Stimulated activated CD8-positive, alpha-beta memory T cell treated with anti-CD3 and anti-CD28 coated beads, Interleukin-7, amount 100 ng/mL, for 24 hours (primary cell): ENCODE measurements around the gene BCAP31.

Experiments
- DNase-seq: peaks from one replicate; pipeline ENCODE4 v3.0.0-alpha.2; 2020; ENCODE audit warnings: low read depth

The BCAP31 gene

GRCh38 chrX:153674219-153674851 is 49.9 kb downstream of the BCAP31 start:
- DNase-seq: no peak

- no peak for DNase-seq
These were observed 50.6 kb downstream of the BCAP31 start, which contains the start of gene PNCK for GRCh38 chrX:153673428-153674218. Gene PNCK, minus strand, starts transcription at chrX:153673813. Its CDS starts 737 bp downstream, at chrX:153673076.

- no peak for DNase-seq
These were observed 51.4 kb downstream of the BCAP31 start for GRCh38 chrX:153672531-153673427.

DNA sequence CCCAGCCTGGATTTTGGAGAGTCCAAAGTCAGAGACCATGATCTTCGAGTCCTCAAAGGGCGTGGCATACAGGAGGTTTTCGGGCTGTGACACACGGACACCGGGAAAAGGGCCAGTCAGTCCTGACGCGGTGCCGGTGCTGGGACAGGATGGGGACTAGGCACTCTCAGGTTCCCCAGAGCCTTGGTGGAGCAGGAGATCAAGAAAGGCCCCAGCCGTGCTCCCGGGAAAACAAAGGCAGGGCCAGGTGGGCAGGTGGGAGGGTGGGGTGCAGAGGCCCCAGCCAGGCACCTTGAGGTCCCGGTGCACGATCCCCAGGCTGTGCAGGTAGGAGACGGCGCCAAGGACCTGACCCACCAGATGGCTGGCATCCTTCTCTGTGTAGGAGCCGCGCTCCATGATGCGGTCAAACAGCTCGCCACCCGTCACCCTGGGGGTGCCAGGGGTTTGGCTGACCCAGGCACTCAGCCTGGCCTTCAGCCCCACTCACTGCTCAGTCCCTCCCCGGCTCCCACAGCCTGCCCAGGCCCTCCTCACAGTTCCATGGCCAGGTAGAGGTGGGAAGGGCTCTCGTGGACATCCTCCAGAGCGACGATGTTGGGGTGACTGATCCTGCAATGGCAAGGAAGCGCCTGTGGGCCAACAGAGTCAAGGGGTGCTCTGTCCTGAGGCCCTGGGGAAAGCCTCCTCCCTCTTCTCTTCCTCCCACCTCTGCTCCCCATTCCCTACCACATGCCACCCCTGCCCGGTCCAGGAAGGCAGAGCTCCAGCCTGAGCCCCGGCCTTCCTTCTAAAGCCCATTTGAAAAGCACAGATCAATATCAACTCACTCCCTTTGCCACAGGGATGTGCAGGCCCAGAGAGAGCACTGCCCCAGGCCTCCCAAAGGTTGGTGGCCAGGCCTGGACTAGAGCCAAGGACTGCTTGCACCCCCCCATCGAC is 52.3 kb downstream of the BCAP31 start:
- no peak for DNase-seq

GRCh38 chrX:153670748-153671588 is 53.2 kb downstream of the BCAP31 start:
- no peak for DNase-seq

DNA sequence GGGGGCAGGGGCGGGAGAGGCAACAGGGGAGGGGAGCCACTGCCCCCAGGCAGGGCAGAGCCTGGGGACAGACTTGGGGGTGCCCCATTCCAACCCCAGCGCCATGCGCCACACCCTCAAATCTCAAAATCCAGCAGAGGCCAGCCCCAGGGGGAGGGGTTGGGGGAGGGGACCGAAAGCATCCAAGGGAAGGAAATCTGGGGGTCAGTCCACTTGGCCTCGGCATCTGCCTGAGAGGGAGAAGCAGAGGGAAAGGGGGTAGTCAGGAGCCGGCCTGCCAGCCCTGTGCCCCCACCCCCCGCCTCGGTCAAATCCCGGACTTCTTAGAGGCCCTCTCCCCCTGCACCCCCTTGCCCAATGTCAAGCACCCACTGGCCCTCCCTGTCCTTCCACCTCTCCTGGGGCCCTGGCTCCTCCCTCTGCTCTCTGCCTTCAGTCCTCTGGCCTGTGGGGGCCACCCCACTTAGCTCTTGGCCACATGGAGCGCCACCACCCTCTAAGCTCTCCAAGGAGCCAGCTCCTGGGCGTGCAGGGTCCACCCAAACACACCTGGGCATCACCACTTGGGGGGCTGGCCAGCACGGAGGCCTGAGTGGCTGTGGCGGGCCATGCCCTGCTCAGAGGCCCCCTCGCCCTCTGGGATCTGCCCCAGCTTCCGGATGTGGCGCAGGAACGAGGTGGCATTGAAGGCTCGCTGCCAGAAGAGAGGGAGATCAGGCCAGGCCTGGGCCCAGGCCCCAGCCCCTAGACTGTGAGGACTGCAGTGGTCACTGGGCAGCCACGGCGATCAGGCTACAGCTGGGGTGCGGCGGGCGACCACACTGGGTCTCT is 54.1 kb downstream of the BCAP31 start:
- no peak for DNase-seq

DNA sequence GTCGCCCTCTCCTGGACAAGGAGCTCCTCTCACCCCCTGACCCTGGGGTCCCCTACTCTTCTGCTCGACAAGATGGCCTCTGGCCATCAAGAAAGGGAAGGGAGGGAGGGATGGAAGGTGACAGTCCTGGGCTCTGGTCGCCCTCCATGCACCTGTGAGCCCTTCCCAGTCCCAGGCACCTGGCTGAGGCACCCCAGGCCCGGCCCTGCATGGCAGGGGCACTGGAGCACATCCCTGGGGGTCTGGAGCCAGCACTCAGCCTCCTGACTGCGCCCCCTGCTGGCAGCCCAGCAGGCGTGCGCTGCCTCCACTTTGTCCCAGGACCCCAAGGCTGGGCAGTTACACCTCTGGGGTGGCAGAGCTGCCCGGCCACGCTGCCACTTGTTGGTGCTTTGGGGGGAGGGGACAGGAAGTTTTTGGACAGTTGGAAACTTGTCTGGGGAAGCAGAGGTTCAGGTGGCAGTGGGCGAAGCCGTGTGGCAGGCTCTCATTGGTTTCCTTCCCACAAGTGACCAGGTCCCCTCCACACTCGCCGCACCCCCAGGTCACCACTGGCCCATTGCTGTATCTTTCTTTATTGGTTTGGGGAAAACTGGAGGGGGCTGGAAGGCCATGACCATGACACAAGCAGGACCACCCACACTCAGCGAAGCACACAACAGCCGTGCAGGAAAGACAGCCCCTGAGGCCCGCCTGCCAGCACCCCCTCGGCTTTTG is 54.9 kb downstream of the BCAP31 start:
- no peak for DNase-seq

GRCh38 chrX:153668423-153669173 is 55.6 kb downstream of the BCAP31 start:
- no peak for DNase-seq

- peak; percentile 68 for DNase-seq
These were observed 56.2 kb downstream of the BCAP31 start for GRCh38 chrX:153667956-153668396.

DNA sequence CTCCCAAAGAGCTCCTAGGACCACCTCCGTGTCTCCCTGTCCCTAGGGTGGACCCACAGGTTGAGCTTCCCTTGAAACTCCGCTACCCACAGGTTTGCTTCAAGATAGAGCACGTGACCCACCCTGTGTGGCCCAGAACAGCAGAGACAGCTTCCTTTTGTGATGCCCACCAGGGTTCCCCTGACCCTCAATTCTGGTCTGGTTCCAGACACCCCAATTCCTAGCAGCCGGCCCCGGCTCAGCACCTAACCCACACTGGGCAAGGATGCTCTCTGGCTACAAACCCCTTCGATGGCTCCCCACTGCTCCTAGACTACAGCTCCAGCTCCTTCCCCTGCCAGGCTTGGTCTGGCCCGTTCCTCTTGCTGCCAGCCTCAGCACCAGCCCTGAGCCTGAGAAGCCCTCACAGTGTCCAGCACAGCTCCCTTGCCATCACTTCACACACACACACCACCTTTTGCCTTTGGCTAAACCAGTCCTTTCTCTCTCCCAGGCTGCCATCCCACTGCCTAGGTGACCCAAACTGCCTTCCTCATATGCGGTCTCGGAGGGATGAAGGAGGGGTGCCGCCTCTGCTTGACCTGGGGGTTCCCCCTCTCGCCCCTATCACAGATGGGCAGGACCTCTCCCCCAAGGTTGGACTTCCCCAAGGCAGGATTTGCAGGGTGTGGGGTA is 56.8 kb downstream of the BCAP31 start:
- DNase-seq: no peak

DNA sequence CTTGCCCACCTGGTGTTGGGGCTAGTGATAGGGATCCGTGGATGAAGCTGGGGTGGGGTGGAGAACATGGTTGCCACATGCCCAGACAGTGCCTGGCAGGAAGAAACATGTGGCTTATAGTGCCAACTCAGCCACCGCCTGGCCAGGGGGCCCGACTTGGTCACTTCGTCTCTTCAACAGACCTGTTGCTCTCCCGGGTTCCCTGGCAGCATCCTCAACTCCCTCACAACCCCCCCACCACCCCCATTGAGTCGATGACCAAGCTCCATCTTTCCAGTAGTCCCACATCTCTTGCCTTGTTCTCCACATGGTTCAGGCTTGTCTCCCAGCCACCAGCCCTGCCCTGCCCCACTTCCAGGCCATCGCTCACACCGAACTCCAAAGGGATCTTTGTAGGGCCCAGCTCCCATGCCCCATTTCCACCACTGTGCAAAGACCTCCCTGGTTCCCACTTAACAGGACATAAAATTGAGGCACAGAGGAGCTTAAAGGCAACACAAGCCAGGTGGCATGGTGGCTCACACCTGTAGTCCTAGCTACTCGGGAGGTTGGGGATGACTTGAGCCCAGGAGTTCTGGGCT is 58.4 kb downstream of the BCAP31 start:
- DNase-seq: no peak

DNA sequence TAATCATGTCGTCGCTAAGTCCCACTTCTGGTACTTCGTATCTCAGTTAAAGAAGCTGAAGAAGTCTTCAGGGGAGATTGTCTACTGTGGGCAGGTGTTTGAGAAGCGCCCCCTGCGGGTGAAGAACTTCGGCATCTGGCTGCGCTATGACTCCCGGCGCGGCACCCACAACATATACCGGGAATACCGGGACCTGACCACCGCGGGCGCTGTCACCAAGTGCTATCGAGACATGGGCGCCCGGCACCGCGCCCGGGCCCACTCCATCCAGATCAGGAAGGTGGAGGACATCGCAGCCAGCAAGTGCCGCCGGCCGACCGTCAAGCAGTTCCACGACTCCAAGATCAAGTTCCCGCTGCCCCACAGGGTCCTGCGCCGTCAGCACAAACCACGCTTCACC is 61.9 kb downstream of the BCAP31 start:
- DNase-seq: no peak

GRCh38 chrX:153659268-153659667 is 64.9 kb downstream of the BCAP31 start:
- DNase-seq: no peak

- DNase-seq: no peak
These were observed 67.0 kb downstream of the BCAP31 start for GRCh38 chrX:153657161-153657560.

DNA sequence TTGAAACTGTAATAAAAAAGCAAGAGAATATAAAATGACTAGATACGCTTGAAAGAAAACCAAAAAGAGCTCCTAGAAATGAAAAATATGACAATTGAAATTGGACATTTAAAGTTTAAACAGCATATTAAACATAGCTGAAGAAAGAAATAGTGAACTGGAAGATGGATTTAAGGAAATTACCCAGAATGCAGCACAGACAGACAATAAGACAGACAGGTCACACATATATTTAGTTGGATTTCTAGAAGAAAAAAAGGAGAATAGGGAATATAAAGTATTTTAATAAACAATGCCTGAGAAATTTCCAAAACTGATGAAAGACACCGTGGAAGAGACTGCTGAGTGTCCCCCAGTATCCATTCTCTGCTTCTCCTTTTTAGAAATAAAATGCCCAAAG is 70.6 kb downstream of the BCAP31 start:
- DNase-seq: no peak

DNA sequence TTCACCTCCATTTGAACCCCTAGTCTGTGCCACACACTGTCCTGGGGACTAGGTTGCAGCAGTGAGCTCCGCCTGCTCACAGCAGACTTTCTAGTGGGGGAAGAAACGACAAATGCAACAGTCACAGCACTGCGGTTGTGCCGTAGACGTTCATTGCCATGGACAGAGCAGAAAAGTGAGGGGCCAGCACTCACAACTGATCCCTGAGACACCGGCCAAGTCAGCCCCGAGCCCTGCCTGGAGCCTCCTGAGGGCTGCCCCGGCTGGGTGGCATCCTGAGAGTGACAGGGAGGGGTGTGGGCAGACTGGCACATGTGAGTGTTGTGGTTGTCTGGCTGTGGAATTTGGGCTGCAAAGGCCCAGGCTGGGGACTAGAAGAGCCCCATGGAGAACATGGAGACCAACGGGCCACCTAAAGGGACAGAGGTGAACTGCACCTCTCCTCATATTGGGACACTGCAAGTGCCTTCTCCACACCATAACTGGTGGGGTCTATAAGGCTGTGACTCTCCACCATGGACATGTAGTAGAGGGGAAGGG is 72.6 kb downstream of the BCAP31 start:
- DNase-seq: no peak

DNA sequence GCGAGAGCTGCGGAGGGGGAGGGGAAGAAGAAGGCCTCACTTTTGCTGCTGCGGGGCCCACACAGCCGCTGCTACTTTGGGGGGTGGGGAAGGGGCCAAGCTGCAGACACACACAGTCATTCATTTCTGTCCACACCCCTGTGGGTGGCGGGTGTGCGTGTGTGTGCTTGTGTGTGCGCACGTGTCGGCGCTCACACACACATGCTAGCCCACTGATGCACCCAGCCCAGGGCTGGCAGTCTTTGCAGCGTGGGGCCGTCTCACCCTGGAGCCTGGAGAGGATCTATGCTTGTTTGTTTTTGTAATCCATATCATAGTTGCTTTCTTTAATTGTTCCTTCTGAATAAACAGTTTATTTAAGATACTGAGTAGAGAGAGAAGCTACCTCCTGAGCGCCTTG is 73.2 kb downstream of the BCAP31 start:
- DNase-seq: no peak
